PC-9 (cell line): ENCODE data around the gene SMCR8. TPM values are rescaled to one million over a fixed set of nuclear protein-coding genes. Genes with fewer than 3 reads are reported as not detected.
A peak's percentile ranks its signal among the peaks of the same experiment; 100 is the strongest.

Experiments
- BruUV-seq: library from RNA; stranded (reverse); fragments of 400-500 nt; replicated peaks from 2 replicates; lab custom pipeline; 2021; lab: Mats Ljungman, UMichigan
- CTCF ChIA-PET: fragments of 300-600 bp; sonication (Branson Sonifier 250); formaldehyde crosslinking; loops from one replicate; lab custom pipeline; 2022; ENCODE audit warnings: antibody characterized with exemption; lab: Charles Lee
- POLR2A ChIA-PET: fragments of 300-600 bp; sonication (Branson Sonifier 250); formaldehyde crosslinking; loops from one replicate; lab custom pipeline; 2022; ENCODE audit warnings: antibody characterized with exemption; ENCODE audit not compliant: unreplicated experiment; lab: Charles Lee
- DNase-seq, 2 experiments: peaks; one replicate each; pipeline versions ENCODE4 v3.0.0 to v3.0.0-alpha.2; 2015 to 2022; ENCODE audit warnings: mixed read lengths in 1 of 2
- H2AFZ ChIP-seq: fragments of 200-600 bp; sonication (generic); 2 replicates; pipeline ENCODE4 v1.8.1; 2017; ENCODE audit warnings: antibody characterized with exemption
- H3F3A ChIP-seq: fragments of 200-600 bp; sonication (generic); 2 replicates; pipeline ENCODE4 v1.8.1; 2017; ENCODE audit warnings: antibody characterized with exemption, mild to moderate bottlenecking, low read depth; ENCODE audit not compliant: insufficient read depth
- H3K27ac ChIP-seq: fragments of 200-600 bp; sonication (generic); 2 replicates; pipeline ENCODE4 v1.6.1; 2016; ENCODE audit warnings: mixed run types
- H3K27me3 ChIP-seq: fragments of 200-600 bp; sonication (generic); 2 replicates; pipeline ENCODE4 v1.6.1; 2016; ENCODE audit warnings: low read depth, mixed run types; ENCODE audit not compliant: insufficient read depth
- H3K36me3 ChIP-seq: fragments of 200-600 bp; sonication (generic); 2 replicates; pipeline ENCODE4 v1.6.1; 2016; ENCODE audit warnings: low read depth, mixed run types
- H3K4me1 ChIP-seq: fragments of 200-600 bp; sonication (generic); replicated peaks from 2 replicates; pipeline ENCODE4 v1.6.1; 2016; ENCODE audit warnings: mixed run types; ENCODE audit not compliant: insufficient read depth
- H3K4me2 ChIP-seq: fragments of 200-600 bp; sonication (generic); 2 replicates; pipeline ENCODE4 v1.6.1; 2017; ENCODE audit warnings: mixed run types
- H3K4me3 ChIP-seq: fragments of 200-600 bp; sonication (generic); 2 replicates; pipeline ENCODE4 v1.6.1; 2016; ENCODE audit warnings: mixed run types
- H3K79me2 ChIP-seq: fragments of 200-600 bp; sonication (generic); 2 replicates; pipeline ENCODE4 v1.6.1; 2017; ENCODE audit warnings: low read depth, mixed run types
- H3K9me2 ChIP-seq: fragments of 200-600 bp; sonication (generic); 2 replicates; pipeline ENCODE4 v1.8.1; 2017; ENCODE audit warnings: mild to moderate bottlenecking; ENCODE audit not compliant: insufficient read depth
- H3K9me3 ChIP-seq: fragments of 200-600 bp; sonication (generic); 2 replicates; pipeline ENCODE4 v1.8.1; 2016; ENCODE audit warnings: low read depth; ENCODE audit not compliant: insufficient read depth
- H4K20me1 ChIP-seq: fragments of 200-600 bp; sonication (generic); 2 replicates; pipeline ENCODE4 v1.8.1; 2017; ENCODE audit not compliant: insufficient read depth
- CTCF ChIP-seq: fragments of 200-600 bp; sonication (generic); conservative IDR thresholded peaks from 2 replicates; pipeline ENCODE4 v1.6.1; 2017; ENCODE audit warnings: mixed run types, antibody characterized with exemption, mild to moderate bottlenecking, moderate library complexity
- EZH2 ChIP-seq: fragments of 200-600 bp; sonication (generic); IDR thresholded peaks from 2 replicates; pipeline ENCODE4 v1.8.0; 2017; ENCODE audit warnings: antibody characterized with exemption, low read depth
- intact Hi-C: fragments of 100-400 bp; cut with micrococcal nuclease; formaldehyde crosslinking; loops from one replicate; pipeline ENCODE4 v1.10.0; 2022; ENCODE audit not compliant: unreplicated experiment
- total RNA-seq: library from RNA; stranded (reverse); gene quantifications from 2 replicates; pipeline ENCODE4 v1.2.3, GENCODE V29; 2021

The SMCR8 gene
- total RNA-seq, 1 experiment from 2014 or later: 23.8 TPM

DNA sequence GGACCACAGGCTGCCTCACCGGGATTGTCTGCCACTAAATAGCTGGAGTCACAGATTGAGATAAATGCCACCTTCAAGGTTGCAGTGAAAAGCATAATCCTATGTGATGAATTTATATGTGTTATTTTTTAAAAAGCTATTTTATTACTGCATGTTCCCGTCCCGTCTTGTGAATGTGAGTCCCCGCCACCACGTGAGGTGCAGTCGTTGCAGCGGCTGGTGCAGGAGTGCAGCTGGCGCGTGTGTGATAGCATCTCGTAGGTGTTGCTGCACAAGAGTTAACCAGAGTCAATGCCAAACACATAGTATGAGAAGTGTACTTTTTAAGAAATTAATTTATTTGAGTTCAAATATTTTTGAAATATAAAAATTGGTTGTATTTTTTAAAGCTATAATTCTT lies 12.5 kb downstream of the SMCR8 start:
- TF ChIP-seq EZH2 (no peak), CTCF (no peak)
- Histone ChIP-seq H3K27me3 (no peaks in the 10 kb centered on the region), H3K9me3 (no peaks in the 10 kb centered on the region), H2AFZ (no peak overlapping the region), H3K9me2 (no peaks in the 10 kb centered on the region), H3K4me3 (no peak overlapping the region), H3K27ac (no peak overlapping the region), H3K4me1 (no peaks in the 10 kb centered on the region), H3F3A (peaks cover 11% of the 10 kb centered on the region; the same call in 1 of the 2 replicates), H4K20me1 (peaks cover 24% of the 10 kb centered on the region; the same call in 1 of the 2 replicates), H3K79me2 (no peaks in the 10 kb centered on the region), H3K36me3 (no peaks in the 10 kb centered on the region; the same call in 1 of the 2 replicates), H3K4me2 (no peak overlapping the region)
- intact Hi-C loops: no loop called here
- CTCF ChIA-PET: no interaction called here
- no peak for DNase-seq
- BruUV-seq: no TSS peak
- POLR2A ChIA-PET: interaction anchor here (0.6 to 0.7 kb wide), 2 partner anchors 35 to 52 kb away, joined by 3 to 8 read pairs; no protein-coding TSS in a partner anchor

DNA sequence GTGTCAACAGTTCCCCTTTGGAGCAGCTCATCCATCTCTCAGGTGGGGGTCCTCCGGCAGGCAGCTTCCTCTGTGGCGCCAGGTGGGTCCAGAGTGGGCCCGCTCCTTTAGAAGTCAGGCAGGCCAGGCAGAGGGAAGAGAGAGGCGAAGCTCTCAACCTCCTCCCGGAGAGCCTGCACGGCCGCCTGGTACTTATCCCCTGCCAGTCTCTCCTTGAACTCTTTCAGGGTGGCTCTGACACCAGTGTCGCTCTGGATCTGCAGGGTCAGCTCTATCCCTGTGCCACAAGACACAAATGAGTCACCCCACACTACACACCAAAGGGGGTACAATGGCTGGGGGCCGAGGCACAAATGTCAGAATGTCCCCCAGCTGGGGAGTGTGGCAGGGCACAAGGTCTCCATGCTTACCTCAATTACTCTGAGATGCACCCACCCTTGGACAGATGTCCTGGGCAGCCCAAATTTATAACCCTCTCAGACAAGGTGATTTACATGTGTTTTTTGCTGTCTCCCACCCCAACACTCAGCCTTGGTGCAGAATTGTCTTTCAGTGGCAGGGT lies 13.6 kb downstream of the SMCR8 start:
- POLR2A ChIA-PET: interaction anchor here (0.6 kb wide), 1 partner anchor 41 kb away, joined by 4 read pairs; no protein-coding TSS in a partner anchor
- Histone ChIP-seq H4K20me1 (peaks cover 18% of the 10 kb centered on the region; the same call in 1 of the 2 replicates), H3K4me3 (no peak overlapping the region), H3K4me1 (no peaks in the 10 kb centered on the region), H3K27me3 (no peaks in the 10 kb centered on the region), H3K27ac (no peak overlapping the region), H3K4me2 (no peak overlapping the region), H3K9me3 (no peaks in the 10 kb centered on the region), H2AFZ (no peak overlapping the region), H3K36me3 (no peaks in the 10 kb centered on the region), H3K79me2 (no peaks in the 10 kb centered on the region), H3K9me2 (no peaks in the 10 kb centered on the region), H3F3A (peaks cover 11% of the 10 kb centered on the region; the same call in 1 of the 2 replicates)
- TF ChIP-seq CTCF: no peak
- TF ChIP-seq EZH2: no peak
- CTCF ChIA-PET: no interaction called here
- DNase-seq: no peak
- BruUV-seq: TSS peak; percentile 11
- intact Hi-C loops: no loop called here

DNA sequence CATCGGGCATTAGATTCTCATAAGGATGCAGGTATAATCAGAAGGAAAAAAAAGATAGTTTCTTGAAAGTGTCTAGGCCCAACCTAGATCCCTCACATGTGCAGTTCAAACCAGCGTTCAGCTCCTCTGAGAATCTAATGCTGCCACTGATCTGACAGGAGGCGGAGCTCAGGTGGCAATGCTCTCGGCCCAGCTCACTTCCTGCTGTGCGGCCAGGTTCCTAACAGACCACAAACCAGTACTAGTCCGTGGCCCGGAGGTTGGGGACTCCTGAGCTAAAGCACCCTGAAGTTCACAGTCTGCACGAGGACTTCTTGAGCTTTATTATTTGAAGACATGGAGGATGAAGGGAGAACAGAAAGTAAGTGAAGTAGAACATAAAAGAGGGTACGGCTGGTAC lies 16.8 kb downstream of the SMCR8 start:
- no peaks in the 10 kb centered on the region for H3K27me3 ChIP-seq
- no peaks in the 10 kb centered on the region for H3K36me3 ChIP-seq
- BruUV-seq: no TSS peak
- CTCF ChIA-PET: no interaction called here
- H3K79me2 ChIP-seq: no peaks in the 10 kb centered on the region
- POLR2A ChIA-PET: no interaction called here
- no peaks in the 10 kb centered on the region for H3K4me1 ChIP-seq
- no peak for TF ChIP-seq CTCF
- TF ChIP-seq EZH2: no peak
- no peak overlapping the region for H3K4me3 ChIP-seq
- H3K9me3 ChIP-seq: no peaks in the 10 kb centered on the region
- no peak overlapping the region for H2AFZ ChIP-seq
- H4K20me1 ChIP-seq: peaks cover 12% of the 10 kb centered on the region; the same call in 1 of the 2 replicates
- no peak overlapping the region for H3K4me2 ChIP-seq
- intact Hi-C loops: no loop called here
- peaks cover 11% of the 10 kb centered on the region; the same call in 1 of the 2 replicates for H3F3A ChIP-seq
- H3K27ac ChIP-seq: no peak overlapping the region
- no peak for DNase-seq
- no peaks in the 10 kb centered on the region for H3K9me2 ChIP-seq
